NCI-H2171 (cell line): Measurements from ENCODE around the gene NTN3.

ENCODE experiments used
- DNase-seq: peaks from one replicate; lab custom pipeline; 2025; lab: John Stamatoyannopoulos, UW

The NTN3 gene

GRCh38 chr16:2466667-2467527 is 4.2 kb upstream of the NTN3 start:
- no peak for DNase-seq

DNA sequence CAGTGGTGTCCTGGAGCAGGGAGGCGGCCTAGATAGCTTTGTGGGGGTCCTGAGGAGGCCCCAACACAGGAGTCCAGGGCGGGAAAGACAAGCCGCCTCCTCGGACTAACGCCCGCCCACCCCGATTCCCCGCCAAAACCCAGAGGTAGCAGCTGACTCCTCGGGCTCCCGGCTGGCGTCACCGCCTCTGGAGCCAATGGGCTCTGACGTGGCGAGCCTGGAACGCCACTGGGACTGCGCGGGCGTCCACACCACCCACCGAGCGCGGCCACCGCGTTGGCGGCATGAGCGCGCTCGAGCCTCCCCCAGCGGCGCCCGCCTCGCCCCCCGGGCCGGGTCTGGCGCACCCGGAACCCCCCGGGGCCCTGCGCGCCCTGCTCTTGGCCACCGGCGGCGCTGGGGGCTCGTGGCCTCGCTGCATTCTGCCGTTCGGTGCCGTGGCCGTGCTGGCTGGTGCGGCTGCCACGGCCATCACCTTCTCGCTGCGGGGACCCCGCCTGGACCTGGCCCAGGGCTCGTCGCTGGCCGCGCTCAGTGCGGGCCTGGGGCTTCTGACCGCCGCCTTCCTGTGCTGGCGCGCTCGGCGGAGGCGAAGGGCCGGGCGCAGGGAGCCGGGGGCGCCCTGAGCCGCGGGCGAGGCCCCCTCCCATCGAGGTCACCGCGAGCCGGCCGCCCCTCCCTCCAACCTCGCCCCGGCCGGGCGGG is 3.4 kb upstream of the NTN3 start:
- peak; percentile 92 for DNase-seq

GRCh38 chr16:2468233-2468724 is 2.8 kb upstream of the NTN3 start:
- peak; percentile 86 for DNase-seq

GRCh38 chr16:2468725-2469398 is 2.2 kb upstream of the NTN3 start:
- DNase-seq: peak; percentile 99

- DNase-seq: no peak
These were observed 1.5 kb upstream of the NTN3 start for GRCh38 chr16:2469399-2470233.

DNA sequence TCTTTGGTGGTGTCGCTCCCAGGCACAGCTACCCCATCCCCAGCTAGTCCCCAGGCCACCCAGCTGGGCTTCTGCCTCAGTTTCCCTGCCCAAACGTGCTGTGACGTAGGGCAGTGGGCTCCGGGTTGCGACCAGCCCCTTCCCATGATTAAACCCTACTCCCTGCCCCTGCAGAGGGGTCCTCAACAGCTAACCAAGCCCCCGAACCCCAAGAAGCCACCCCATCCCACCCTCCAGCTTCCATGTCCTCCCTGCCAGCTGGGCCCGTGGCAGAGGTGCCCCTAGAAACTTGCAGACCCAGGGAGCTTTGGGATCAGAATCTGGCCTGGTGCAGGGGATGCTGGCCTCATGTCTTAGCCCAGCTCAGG is 879 bp upstream of the NTN3 start:
- DNase-seq: no peak

DNA sequence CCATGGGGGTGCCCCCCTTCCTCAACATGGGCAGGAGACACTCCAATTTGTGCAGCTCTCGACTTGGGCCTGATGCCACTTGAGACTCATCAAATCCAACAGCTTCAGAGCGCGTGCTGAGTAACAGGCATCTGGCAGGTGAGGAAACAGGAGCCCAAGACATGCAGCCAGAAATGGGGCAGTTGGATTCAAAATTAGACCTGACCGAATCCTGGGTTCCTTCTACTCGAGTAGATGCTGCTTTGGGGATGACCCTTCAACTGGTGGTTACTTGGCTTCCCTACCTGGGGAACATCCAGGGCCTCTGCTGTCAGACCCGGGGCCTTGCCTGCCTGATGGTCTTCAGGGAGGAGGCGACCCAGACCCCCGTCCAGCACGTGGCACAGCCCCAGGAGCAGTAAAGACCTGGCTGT is 488 bp upstream of the NTN3 start:
- peak; percentile 79 for DNase-seq

DNA sequence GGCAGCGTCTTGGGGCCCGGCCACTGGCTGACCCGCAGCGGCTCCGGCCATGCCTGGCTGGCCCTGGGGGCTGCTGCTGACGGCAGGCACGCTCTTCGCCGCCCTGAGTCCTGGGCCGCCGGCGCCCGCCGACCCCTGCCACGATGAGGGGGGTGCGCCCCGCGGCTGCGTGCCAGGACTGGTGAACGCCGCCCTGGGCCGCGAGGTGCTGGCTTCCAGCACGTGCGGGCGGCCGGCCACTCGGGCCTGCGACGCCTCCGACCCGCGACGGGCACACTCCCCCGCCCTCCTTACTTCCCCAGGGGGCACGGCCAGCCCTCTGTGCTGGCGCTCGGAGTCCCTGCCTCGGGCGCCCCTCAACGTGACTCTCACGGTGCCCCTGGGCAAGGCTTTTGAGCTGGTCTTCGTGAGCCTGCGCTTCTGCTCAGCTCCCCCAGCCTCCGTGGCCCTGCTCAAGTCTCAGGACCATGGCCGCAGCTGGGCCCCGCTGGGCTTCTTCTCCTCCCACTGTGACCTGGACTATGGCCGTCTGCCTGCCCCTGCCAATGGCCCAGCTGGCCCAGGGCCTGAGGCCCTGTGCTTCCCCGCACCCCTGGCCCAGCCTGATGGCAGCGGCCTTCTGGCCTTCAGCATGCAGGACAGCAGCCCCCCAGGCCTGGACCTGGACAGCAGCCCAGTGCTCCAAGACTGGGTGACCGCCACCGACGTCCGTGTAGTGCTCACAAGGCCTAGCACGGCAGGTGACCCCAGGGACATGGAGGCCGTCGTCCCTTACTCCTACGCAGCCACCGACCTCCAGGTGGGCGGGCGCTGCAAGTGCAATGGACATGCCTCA is 773 bp downstream of the NTN3 start:
- no peak for DNase-seq

GRCh38 chr16:2472488-2472864 is 1.4 kb downstream of the NTN3 start:
- no peak for DNase-seq

DNA sequence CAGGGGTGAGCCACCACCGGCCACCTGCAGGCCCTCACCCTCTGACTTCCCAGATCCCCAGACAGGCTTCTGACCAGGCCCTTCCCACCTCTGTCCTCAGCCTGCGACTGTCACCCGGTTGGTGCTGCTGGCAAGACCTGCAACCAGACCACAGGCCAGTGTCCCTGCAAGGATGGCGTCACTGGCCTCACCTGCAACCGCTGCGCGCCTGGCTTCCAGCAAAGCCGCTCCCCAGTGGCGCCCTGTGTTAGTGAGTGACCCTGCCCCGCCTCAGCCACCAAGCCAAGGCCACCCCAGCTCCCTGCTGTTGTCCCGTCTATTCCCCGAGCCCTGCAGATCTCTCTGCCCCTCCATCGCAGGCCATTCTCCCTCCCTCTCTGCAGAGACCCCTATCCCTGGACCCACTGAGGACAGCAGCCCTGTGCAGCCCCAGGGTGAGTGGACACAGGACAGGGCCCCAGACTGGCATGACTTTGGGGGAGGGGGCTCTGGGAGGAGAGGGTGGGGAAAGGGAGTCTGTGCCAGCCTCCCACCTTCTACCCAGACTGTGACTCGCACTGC is 1.9 kb downstream of the NTN3 start:
- no peak for DNase-seq

- DNase-seq: no peak
These were observed 2.4 kb downstream of the NTN3 start for GRCh38 chr16:2473446-2473926.

DNA sequence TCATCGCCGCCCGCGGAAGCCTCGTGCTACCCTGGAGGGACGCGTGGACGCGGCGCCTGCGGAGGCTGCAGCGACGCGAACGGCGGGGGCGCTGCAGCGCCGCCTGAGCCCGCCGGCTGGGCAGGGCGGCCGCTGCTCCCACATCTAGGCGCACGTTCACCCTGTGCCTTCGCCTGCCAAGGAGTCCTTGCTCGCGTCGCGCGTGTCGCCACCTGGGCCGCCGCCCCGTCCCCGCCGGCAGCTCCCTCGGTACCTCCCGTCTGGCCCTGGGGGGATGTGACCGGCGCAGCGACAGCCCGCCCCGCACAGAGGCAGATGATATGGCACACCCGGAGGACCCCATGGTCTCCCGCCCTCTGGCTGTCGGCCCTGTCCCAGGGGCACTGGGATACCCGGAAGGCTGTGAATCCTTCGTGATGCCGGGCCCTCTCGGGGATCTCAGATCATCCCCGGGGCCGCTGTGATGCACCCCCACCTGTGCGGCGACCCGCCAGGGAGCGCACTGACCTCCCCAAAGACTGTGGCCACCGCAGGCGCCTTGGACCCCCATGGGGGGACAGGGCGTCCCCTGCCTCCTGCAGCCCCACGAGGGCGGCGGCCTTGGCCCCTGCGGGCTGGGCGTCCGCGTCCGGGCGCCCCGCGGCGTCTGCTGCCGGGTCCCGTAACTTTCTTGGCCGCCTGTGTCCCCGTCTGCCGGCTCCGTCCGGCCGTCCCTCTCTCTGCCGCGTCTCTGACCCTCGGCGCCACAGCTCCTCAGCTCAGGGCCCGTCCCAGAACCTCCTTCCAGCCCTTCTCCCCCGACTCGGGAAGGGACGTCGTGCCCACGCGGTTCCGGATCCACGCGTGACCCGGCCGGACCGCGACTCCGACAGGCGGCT is 3.1 kb downstream of the NTN3 start:
- peak; percentile 33 for DNase-seq

DNA sequence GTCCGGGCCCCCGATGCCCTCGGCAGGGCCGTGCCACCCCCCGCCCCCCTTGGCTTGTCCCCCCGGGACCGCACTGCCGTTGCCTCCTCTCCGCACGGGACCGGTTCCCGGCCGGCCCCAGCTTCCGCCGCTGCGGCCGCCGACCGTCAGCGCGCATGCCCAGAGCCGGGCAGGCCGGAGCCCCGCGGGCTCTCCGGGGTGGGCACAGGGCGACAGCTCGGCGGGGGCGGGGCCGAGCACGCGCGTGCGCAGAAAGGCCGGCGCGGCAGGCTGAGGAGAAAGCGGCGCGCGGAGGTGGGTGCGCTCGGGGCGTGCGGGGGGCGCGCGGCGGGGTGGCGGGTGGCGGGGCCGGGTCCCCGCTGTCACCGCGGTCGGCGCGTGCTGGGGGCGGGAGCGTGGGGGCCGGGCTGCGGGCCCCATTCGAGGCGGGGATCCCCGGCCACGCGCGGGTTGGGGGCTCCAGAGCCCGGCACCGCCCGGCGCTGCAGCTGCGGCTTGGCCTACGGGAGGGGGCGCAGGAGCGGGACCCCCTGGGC is 3.8 kb downstream of the NTN3 start, which contains the start of gene TBC1D24:
TBC1D24 (plus strand) TSS at position 251 of the 536 bp plus-strand sequence. CDS start 21,022 bp downstream, outside the sequence.
- peak; percentile 71 for DNase-seq

DNA sequence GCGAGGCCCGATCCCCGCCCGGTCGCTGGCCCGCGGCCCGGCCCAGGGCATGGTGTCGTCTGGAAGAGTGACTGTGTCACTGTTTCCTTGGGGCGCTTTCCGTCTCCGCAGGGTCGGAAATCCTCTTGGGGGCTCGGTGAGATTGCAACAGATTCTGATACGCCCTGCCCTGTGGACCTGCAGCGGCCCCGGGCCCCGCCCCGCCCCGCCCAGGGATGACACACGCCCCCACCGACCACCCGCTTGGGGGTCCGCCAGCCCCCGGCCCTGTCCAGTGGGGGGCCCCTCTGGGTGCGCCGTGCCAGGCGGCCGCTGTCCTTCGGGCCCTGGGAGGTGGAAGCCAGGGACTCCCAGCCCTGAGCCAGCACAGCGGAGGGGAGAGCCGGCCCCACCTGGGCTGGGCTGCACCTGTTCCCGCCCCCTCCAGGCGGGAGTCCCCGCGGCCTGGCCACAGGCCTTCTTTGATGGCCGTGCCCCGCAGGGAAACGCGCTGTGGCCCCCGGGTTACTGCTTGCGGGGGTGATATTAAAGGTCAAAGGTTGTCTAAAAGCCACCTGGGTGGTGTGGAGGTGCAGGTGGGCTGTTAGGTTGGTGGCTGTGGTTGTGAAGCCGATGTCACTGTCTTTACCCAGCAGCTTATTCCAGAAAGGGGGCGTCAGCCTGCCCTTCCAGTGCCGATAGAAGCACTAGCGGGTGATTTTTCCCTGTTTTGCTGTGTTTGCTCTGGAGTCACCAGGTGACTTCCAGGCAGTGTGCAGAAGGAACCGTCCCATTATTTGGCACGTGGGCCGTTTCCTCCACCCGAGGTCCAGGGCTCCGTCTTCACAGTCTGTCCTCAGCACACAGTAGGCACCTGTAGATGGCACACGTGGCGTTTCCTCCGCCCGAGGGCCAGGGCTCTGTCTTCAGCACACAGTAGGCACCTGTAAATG is 4.6 kb downstream of the NTN3 start:
- peak; percentile 44 for DNase-seq

DNA sequence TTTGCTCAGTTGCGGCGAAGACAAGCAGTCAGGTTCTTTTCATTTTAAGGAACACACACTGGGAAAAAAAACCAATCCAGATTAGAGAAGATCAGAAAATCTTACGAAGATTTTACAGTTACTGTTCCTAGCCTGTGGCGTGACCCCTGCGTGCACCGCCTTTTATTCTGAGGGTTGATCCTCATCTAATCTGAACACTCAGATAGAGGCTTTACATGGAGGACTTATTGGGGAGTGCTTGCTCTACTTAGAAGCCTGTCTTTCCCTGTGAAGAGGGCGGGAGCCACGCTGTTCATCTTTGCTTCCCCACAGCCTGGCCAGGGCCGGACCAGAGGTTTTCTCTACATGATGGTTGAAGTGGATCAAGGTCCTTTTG is 5.2 kb downstream of the NTN3 start:
- no peak for DNase-seq

DNA sequence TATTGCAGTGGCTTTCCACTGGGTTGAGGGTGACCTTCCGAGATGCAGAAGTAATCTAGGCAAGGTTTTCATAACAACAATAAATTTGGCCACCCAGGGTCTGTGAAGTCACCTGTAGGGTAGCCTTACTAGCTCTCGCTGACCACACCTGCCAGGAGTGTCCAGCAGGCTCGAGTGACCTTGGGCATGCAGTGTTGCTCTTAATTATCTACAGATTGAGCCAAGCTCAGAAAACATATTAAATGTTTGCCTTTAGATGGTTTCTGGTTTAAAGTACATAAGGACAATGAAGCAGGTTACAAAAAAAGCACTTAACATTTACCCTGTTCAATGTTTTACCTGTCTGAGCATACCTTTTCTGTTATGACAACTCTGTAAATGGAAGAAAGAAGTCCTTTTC is 5.6 kb downstream of the NTN3 start:
- no peak for DNase-seq

DNA sequence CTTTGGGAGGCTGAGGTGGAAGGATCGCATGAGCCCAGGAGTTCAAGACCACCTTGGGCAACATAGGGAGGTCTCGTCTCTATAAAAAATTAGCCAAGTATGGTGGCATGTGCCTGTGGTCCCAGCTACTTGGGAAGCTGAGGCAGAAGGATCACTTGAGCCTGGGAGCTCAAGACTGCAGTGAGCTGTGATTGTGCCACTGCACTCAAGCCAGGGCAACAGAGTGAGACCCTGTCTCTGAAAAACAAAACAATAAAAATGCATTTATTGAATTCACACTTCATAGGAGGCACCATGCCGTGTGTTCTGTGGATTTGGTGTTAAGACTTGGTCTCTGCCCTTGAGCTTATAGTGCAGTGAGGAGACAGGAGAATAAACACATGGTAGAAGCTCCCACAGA is 6.2 kb downstream of the NTN3 start:
- DNase-seq: no peak

DNA sequence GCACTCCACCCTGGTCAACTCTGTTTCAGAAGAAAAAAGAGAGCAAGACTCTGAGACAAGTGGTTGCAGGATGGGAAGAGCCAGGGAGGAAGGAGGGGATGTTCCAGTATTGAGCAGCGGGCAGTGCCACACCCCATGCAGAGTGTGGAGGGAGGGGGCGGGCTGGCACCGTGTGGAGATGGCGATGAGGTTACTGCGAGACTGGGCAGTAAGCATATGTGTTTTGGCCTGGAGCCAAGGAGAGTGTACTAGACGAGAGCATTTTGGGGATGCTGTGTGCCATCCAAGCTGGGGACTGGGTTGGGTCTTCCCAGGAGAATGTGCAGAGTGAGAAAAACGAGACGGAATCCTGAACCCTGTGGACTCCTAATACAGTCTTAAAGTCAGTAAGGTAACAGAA is 7.2 kb downstream of the NTN3 start:
- DNase-seq: no peak
